H1 (cell line): ENCODE data around the gene STH. TPM values are rescaled to one million over a fixed set of nuclear protein-coding genes. Genes with fewer than 3 reads are reported as not detected.

Experiments
- CTCF ChIA-PET: fragments of 300-600 bp; sonication (Branson Sonifier 250); formaldehyde crosslinking; loops from one replicate; lab custom pipeline; 2021; ENCODE audit not compliant: partially characterized antibody; lab: Charles Lee
- POLR2A ChIA-PET: fragments of 300-600 bp; sonication (Branson Sonifier 250); formaldehyde crosslinking; loops from one replicate; lab custom pipeline; 2021; ENCODE audit warnings: inconsistent platforms; ENCODE audit not compliant: partially characterized antibody; lab: Charles Lee
- DNase-seq, 2 experiments: peaks; one replicate each; pipeline versions ENCODE4 v3.0.0 to v3.0.0-alpha.2; 2010 to 2022; ENCODE audit warnings: low spot score in 2 of 2, low read depth in 1 of 2, mixed read lengths in 1 of 2
- FAIRE-seq: peaks from 2 replicates; lab custom pipeline; 2011; peaks lifted over from hg19 to GRCh38; lab: Jason Lieb, UNC
- H2AFZ ChIP-seq: 2 replicates; pipeline ENCODE4 v1.8.1; 2012; ENCODE audit warnings: low read length, inconsistent platforms
- H2AK5ac ChIP-seq: 2 replicates; pipeline ENCODE4 v1.6.1; 2013; ENCODE audit warnings: low read depth, low read length
- H2BK120ac ChIP-seq: replicated peaks from 2 replicates; pipeline ENCODE3; 2013; ENCODE audit warnings: low read depth, low read length, inconsistent platforms
- H2BK12ac ChIP-seq: 2 replicates; pipeline ENCODE4 v1.6.1; 2013; ENCODE audit warnings: low read depth, low read length
- H2BK15ac ChIP-seq: 2 replicates; pipeline ENCODE4 v1.6.1; 2013; ENCODE audit warnings: low read length
- H2BK20ac ChIP-seq: 2 replicates; pipeline ENCODE4 v1.6.1; 2013; ENCODE audit warnings: low read length
- H2BK5ac ChIP-seq: 2 replicates; pipeline ENCODE4 v1.6.1; 2013; ENCODE audit warnings: low read depth, low read length
- H3K14ac ChIP-seq: 2 replicates; pipeline ENCODE4 v1.6.1; 2013; ENCODE audit warnings: inconsistent platforms; ENCODE audit not compliant: insufficient read length
- H3K18ac ChIP-seq: 2 replicates; pipeline ENCODE4 v1.6.1; 2013; ENCODE audit warnings: low read length; ENCODE audit errors: extremely low read depth
- H3K23ac ChIP-seq: 2 replicates; pipeline ENCODE4 v1.6.1; 2013; ENCODE audit warnings: inconsistent platforms; ENCODE audit not compliant: insufficient read length
- H3K23me2 ChIP-seq: 2 replicates; pipeline ENCODE4 v1.6.1; 2013; ENCODE audit warnings: low read depth, low read length
- H3K27ac ChIP-seq: 2 replicates; pipeline ENCODE4 v1.6.1; 2011; ENCODE audit warnings: low read depth, low read length, inconsistent platforms
- H3K27me3 ChIP-seq, 4 experiments: replicated peaks in 1 of 4; 1 replicate in 1 of 4; 2 replicates in 3 of 4; pipeline versions ENCODE4 v1.6.1 to v1.8.1; 2011 to 2013; ENCODE audit warnings: low read length in 3 of 4, mild to moderate bottlenecking in 3 of 4, inconsistent platforms in 2 of 4, mixed read lengths in 2 of 4, moderate library complexity in 1 of 4; ENCODE audit not compliant: control insufficient read depth in 3 of 4, insufficient read depth in 3 of 4; ENCODE audit errors: extremely low read depth in 1 of 4
- H3K36me3 ChIP-seq, 4 experiments: 2 replicates each; pipeline versions ENCODE4 v1.6.1 to v1.8.1; 2011 to 2013; ENCODE audit warnings: mild to moderate bottlenecking in 4 of 4, low read length in 3 of 4, moderate library complexity in 2 of 4, control low read depth in 1 of 4, inconsistent platforms in 1 of 4; ENCODE audit not compliant: insufficient read depth in 4 of 4, control insufficient read depth in 2 of 4
- H3K4ac ChIP-seq: replicated peaks from 2 replicates; pipeline ENCODE3; 2013; ENCODE audit warnings: low read length, low read depth, mixed read lengths, inconsistent platforms; ENCODE audit not compliant: insufficient read length
- H3K4me1 ChIP-seq, 4 experiments: replicated peaks in 1 of 4; 1 replicate in 1 of 4; 2 replicates in 3 of 4; pipeline versions ENCODE4 v1.6.1 to v1.8.1; 2011 to 2013; ENCODE audit warnings: low read length in 3 of 4, inconsistent platforms in 2 of 4, mixed read lengths in 1 of 4; ENCODE audit not compliant: insufficient read depth in 4 of 4, control insufficient read depth in 3 of 4
- H3K4me2 ChIP-seq, 2 experiments: 2 replicates each; pipeline versions ENCODE4 v1.6.1 to v1.8.1; 2011 to 2013; ENCODE audit warnings: low read depth in 2 of 2, low read length in 2 of 2, control low read depth in 1 of 2, inconsistent platforms in 1 of 2, mild to moderate bottlenecking in 1 of 2; ENCODE audit not compliant: insufficient read depth in 1 of 2
- H3K4me3 ChIP-seq, 4 experiments: fragments of 200-600, 300-600 bp in 1 of 4; sonication (generic), shearing (Covaris generic), sonication (Bioruptor Twin) in 1 of 4; 2 replicates each; pipeline versions ENCODE4 v1.5.1 to v1.8.1; 2011 to 2016; ENCODE audit warnings: low read length in 4 of 4, low read depth in 3 of 4, control low read depth in 2 of 4, inconsistent platforms in 2 of 4, mild to moderate bottlenecking in 2 of 4, mixed read lengths in 1 of 4, moderate library complexity in 1 of 4; ENCODE audit not compliant: insufficient read depth in 2 of 4; ENCODE audit errors: extremely low read depth in 1 of 4
- H3K56ac ChIP-seq: replicated peaks from 2 replicates; pipeline ENCODE3; 2013; ENCODE audit warnings: low read depth, mild to moderate bottlenecking, mixed read lengths, low read length, inconsistent platforms; ENCODE audit not compliant: insufficient read length
- H3K79me1 ChIP-seq: 2 replicates; pipeline ENCODE4 v1.6.1; 2013; ENCODE audit warnings: low read depth, low read length, control low read depth
- H3K79me2 ChIP-seq, 2 experiments: 2 replicates each; pipeline versions ENCODE4 v1.6.1 to v1.8.1; 2012 to 2013; ENCODE audit warnings: low read length in 2 of 2, mild to moderate bottlenecking in 2 of 2, inconsistent platforms in 1 of 2; ENCODE audit not compliant: insufficient read depth in 2 of 2, control insufficient read depth in 1 of 2
- H3K9ac ChIP-seq, 4 experiments: replicated peaks in 1 of 4; 1 replicate in 1 of 4; 2 replicates in 3 of 4; pipeline versions ENCODE4 v1.6.1 to v1.8.1; 2011 to 2013; ENCODE audit warnings: low read depth in 3 of 4, low read length in 3 of 4, control low read depth in 2 of 4, mild to moderate bottlenecking in 2 of 4, moderate library complexity in 2 of 4, inconsistent platforms in 1 of 4; ENCODE audit errors: extremely low read depth in 1 of 4
- H3K9me3 ChIP-seq, 2 experiments: 2 replicates each; pipeline versions ENCODE4 v1.6.1 to v1.8.1; 2012 to 2013; ENCODE audit warnings: mild to moderate bottlenecking in 2 of 2, moderate library complexity in 2 of 2, control low read depth in 1 of 2, inconsistent platforms in 1 of 2, low read depth in 1 of 2, low read length in 1 of 2, mixed read lengths in 1 of 2; ENCODE audit not compliant: insufficient read depth in 2 of 2
- H4K20me1 ChIP-seq, 2 experiments: replicated peaks in 1 of 2; 2 replicates each; pipeline versions ENCODE3 to v1.8.1; 2011 to 2013; ENCODE audit warnings: inconsistent platforms in 2 of 2, low read length in 2 of 2, mild to moderate bottlenecking in 1 of 2; ENCODE audit not compliant: insufficient read depth in 2 of 2, control insufficient read depth in 1 of 2
- H4K5ac ChIP-seq: 2 replicates; pipeline ENCODE4 v1.6.1; 2013; ENCODE audit warnings: low read length, low read depth, mixed read lengths, inconsistent platforms; ENCODE audit not compliant: insufficient read length
- H4K8ac ChIP-seq: 2 replicates; pipeline ENCODE4 v1.8.0; 2013; ENCODE audit warnings: mild to moderate bottlenecking, moderate library complexity, low read length, inconsistent platforms; ENCODE audit not compliant: insufficient read depth; ENCODE audit errors: extremely low read depth
- H4K91ac ChIP-seq: replicated peaks from 2 replicates; pipeline ENCODE3; 2013; ENCODE audit warnings: low read length, mixed read lengths, inconsistent platforms; ENCODE audit not compliant: insufficient read length
- SAP30 ChIP-seq: fragments of 300-600 bp; sonication (generic); IDR thresholded peaks from 2 replicates; pipeline ENCODE4 v1.7.1; 2012; ENCODE audit warnings: low read length, moderate library complexity, mild to moderate bottlenecking, inconsistent platforms; ENCODE audit not compliant: insufficient read depth, insufficient replicate concordance
- WGBS, 2 experiments: shearing (Covaris generic) in 1 of 2; methylation state at CpG; one replicate each; pipeline versions ENCODE4 v1.1.6 to v1.1.7; 2013 to 2015; ENCODE audit warnings: low lambda C conversion rate in 2 of 2, mixed read lengths in 2 of 2, inconsistent platforms in 1 of 2, low coverage in 1 of 2, missing lambda C conversion rate in 1 of 2; ENCODE audit not compliant: insufficient replicate concordance in 2 of 2, insufficient coverage in 1 of 2, insufficient read length in 1 of 2; ENCODE audit errors: extremely low coverage in 1 of 2, missing lambda C conversion rate in 1 of 2; 5-methylcytosine and 5-hydroxymethylcytosine counted together
- polyA plus RNA-seq, 7 experiments: library from polyadenylated mRNA; depleted of rRNA in 3 of 7; stranded (reverse) in 5 of 7; unstranded in 2 of 7; fragments of >200 nt in 5 of 7; fragments of 200-250 nt in 2 of 7; gene quantifications; 1 replicate in 5 of 7; 2 replicates in 1 of 7; 4 replicates in 1 of 7; pipeline versions ENCODE4 v1.2.1 to v1.2.3, GENCODE V29; 2011 to 2013; ENCODE audit warnings: missing spikeins in 2 of 7, mixed read lengths in 2 of 7
- total RNA-seq: library from RNA; stranded (reverse); fragmentation: NEBNext Ultra II Directional; extraction: Animal tissue kit (Norgen Biotek cat#: 25700); gene quantifications from 2 replicates; pipeline ENCODE4 v1.2.1, GENCODE V29; 2021

Gene STH
- total and polyA plus RNA-seq, 2 of the 8 experiments (the other 6 are each of a cell fraction or from before 2014, with no cell fraction given): not detected

- Histone ChIP-seq H3K4ac (no peak overlapping the region), H2BK5ac (no peak overlapping the region), H3K18ac (no peak overlapping the region), H3K27me3 (peaks cover 0 to 5% (median 0%) of the 10 kb centered on the region in 4 experiments; a peak in 3 of 7 replicates), H3K4me1 (peaks cover 0 to 3% (median 0%) of the 10 kb centered on the region in 4 experiments; a peak in 1 of 7 replicates), H2BK12ac (no peak overlapping the region), H3K36me3 (no peaks in the 10 kb centered on the region), H2AFZ (no peak overlapping the region), H3K9ac (no peak overlapping the region), H4K91ac (no peak overlapping the region), H3K23me2 (peaks cover 10% of the 10 kb centered on the region; the same call in 1 of the 2 replicates), H3K27ac (no peak overlapping the region), H4K5ac (no peak overlapping the region), H3K9me3 (no peaks in the 10 kb centered on the region), H4K8ac (no peak overlapping the region), H2BK15ac (no peak overlapping the region), H2AK5ac (no peak overlapping the region), H4K20me1 (no peaks in the 10 kb centered on the region), H2BK20ac (no peak overlapping the region), H2BK120ac (no peak overlapping the region), H3K4me2 (no peak overlapping the region), H3K79me2 (no peaks in the 10 kb centered on the region), H3K4me3 (no peak overlapping the region), H3K79me1 (no peaks in the 10 kb centered on the region), H3K14ac (no peak overlapping the region), H3K56ac (no peak overlapping the region), H3K23ac (no peak overlapping the region)
- DNase-seq: no peak
- WGBS, 2 experiments: 73% methylated on average over 2 of the region's 2 CpGs; no CpG with 5 or more reads in 1 of the 2 experiments
- no peak for FAIRE-seq
- ChIA-PET CTCF (interaction anchor here (4.4 kb wide), 1 partner anchor 20 kb away, joined by 22 read pairs; no protein-coding TSS in a partner anchor), POLR2A (no interaction called here)
- TF ChIP-seq SAP30: no peak
Measured at GRCh38 chr17:45968732-45969131, 30.3 kb upstream of the STH start.
